Lung (tissue), 12 donors: Measurements from ENCODE around the gene TMEM98. TPM values are rescaled to one million over a fixed set of nuclear protein-coding genes. Genes with fewer than 3 reads are reported as not detected.

Experiments
- ATAC-seq: fragments of 200-7000 bp; cut with Tn5 transposase; one replicate; pipeline ENCODE4 v1.9.1; 2020; ENCODE audit warnings: moderate number of reproducible peaks; ENCODE audit not compliant: insufficient read depth, low FRiP score
- DNase-seq, 3 donors: peaks; one replicate each; pipeline ENCODE4 v3.0.0-alpha.2; 2013 to 2017
- H3K27ac ChIP-seq, 2 donors: one replicate each; pipeline ENCODE4 v1.5.1; 2013; ENCODE audit warnings: mild to moderate bottlenecking in 2 of 2, moderate library complexity in 2 of 2, control low read depth in 1 of 2, inconsistent platforms in 1 of 2, low read depth in 1 of 2, low read length in 1 of 2
- H3K27me3 ChIP-seq, 3 donors: one replicate each; pipeline ENCODE4 v1.5.1; 2013; ENCODE audit warnings: low read length in 2 of 3; ENCODE audit not compliant: control insufficient read depth in 3 of 3, insufficient read depth in 3 of 3
- H3K36me3 ChIP-seq, 4 donors: one replicate each; pipeline ENCODE4 v1.5.1; 2013; ENCODE audit warnings: low read length in 4 of 4, mild to moderate bottlenecking in 1 of 4, moderate library complexity in 1 of 4; ENCODE audit not compliant: control insufficient read depth in 4 of 4, insufficient read depth in 4 of 4
- H3K4me1 ChIP-seq, 5 donors: one replicate each; pipeline ENCODE4 v1.5.1; 2013; ENCODE audit warnings: low read length in 5 of 5, mild to moderate bottlenecking in 2 of 5, moderate library complexity in 1 of 5; ENCODE audit not compliant: control insufficient read depth in 5 of 5, insufficient read depth in 5 of 5
- H3K4me3 ChIP-seq: one replicate; pipeline ENCODE4 v1.5.1; 2013; ENCODE audit warnings: mild to moderate bottlenecking, control low read depth, moderate library complexity
- H3K9ac ChIP-seq, 2 donors: one replicate each; pipeline ENCODE4 v1.5.1; 2013; ENCODE audit warnings: low read length in 2 of 2, control low read depth in 1 of 2; ENCODE audit not compliant: insufficient read depth in 1 of 2
- H3K9me3 ChIP-seq, 4 donors: one replicate each; pipeline ENCODE4 v1.5.1; 2013; ENCODE audit warnings: low read length in 3 of 4, mild to moderate bottlenecking in 1 of 4, moderate library complexity in 1 of 4; ENCODE audit not compliant: control insufficient read depth in 4 of 4, insufficient read depth in 3 of 4
- CTCF ChIP-seq: IDR thresholded peaks from 2 replicates; pipeline ENCODE4 v1.5.1; 2012; ENCODE audit warnings: mild to moderate bottlenecking; ENCODE audit errors: control extremely low read depth, extremely low read depth
- WGBS, 2 donors: extraction: QIAGEN DNeasy Blood & Tissue Kit; methylation state at CpG; one replicate each; pipeline ENCODE4 v1.1.7; 2013; 5-methylcytosine and 5-hydroxymethylcytosine counted together
- polyA plus RNA-seq, 2 donors: library from polyadenylated mRNA; stranded (reverse); fragments of 200-250 nt; gene quantifications; one replicate each; pipeline ENCODE4 v1.2.1, GENCODE V29; 2013
- total RNA-seq, 2 donors: library from RNA; depleted of rRNA in 1 of 2; stranded (reverse); fragments of >200 nt in 1 of 2; gene quantifications; one replicate each; pipeline ENCODE4 v1.2.1, GENCODE V29; 2014 to 2021
- donor health status: control.
- donor health status: control.
- donor health status: Bipolar disorder and iron deficiency.
- donor health status: healthy.
- donor health status: DM: yes; HTN: yes; CAD: no.

The TMEM98 gene
- total and polyA plus RNA-seq, 4 donors: 28.4 to 176 (median 46.3) TPM

- Histone ChIP-seq H3K9ac (no peak overlapping the region), H3K36me3 (peaks cover 4 to 80% (median 38%) of the 10 kb centered on the region in 4 donors), H3K4me1 (peaks cover 0 to 14% (median 5%) of the 10 kb centered on the region in 5 donors), H3K4me3 (no peak overlapping the region), H3K9me3 (peaks cover 0 to 3% (median 0%) of the 10 kb centered on the region in 4 donors), H3K27me3 (no peaks in the 10 kb centered on the region), H3K27ac (peak overlapping the region in 1 of 2 donors; percentile 5)
- WGBS, 2 donors: 89% methylated on average over 15 of the region's 15 CpGs
- no peak for ATAC-seq
- no peak for DNase-seq
- no peak for TF ChIP-seq CTCF
These were observed 8.4 kb downstream of the TMEM98 start for GRCh38 chr17:32936186-32936893.

GRCh38 chr17:32936894-32937500 is 9.0 kb downstream of the TMEM98 start:
- TF ChIP-seq CTCF: peak; percentile 50
- Histone ChIP-seq H3K27me3 (no peaks in the 10 kb centered on the region), H3K9me3 (peaks cover 0 to 3% (median 0%) of the 10 kb centered on the region in 4 donors), H3K4me3 (no peak overlapping the region), H3K27ac (peak overlapping the region in 1 of 2 donors; percentile 5), H3K9ac (no peak overlapping the region), H3K4me1 (peaks cover 0 to 14% (median 5%) of the 10 kb centered on the region in 5 donors), H3K36me3 (peaks cover 4 to 81% (median 38%) of the 10 kb centered on the region in 4 donors)
- peak; percentile 54 for ATAC-seq
- 6 to 10% methylated on average over 14 of the region's 14 CpGs for WGBS, 2 donors
- DNase-seq: peak; percentile 85 to 91 (median 90)

- H3K9ac ChIP-seq: no peak overlapping the region
- TF ChIP-seq CTCF: no peak
- H3K27me3 ChIP-seq: no peaks in the 10 kb centered on the region
- 86 to 88% methylated on average over 10 of the region's 10 CpGs for WGBS, 2 donors
- DNase-seq: no peak
- ATAC-seq: no peak
- H3K4me1 ChIP-seq: peaks cover 0 to 24% (median 23%) of the 10 kb centered on the region in 5 donors
- peaks cover 4 to 51% (median 26%) of the 10 kb centered on the region in 4 donors for H3K36me3 ChIP-seq
- no peak overlapping the region for H3K27ac ChIP-seq
- peaks cover 0 to 3% (median 0%) of the 10 kb centered on the region in 4 donors for H3K9me3 ChIP-seq
- H3K4me3 ChIP-seq: no peak overlapping the region
These were observed 12.9 kb downstream of the TMEM98 start for GRCh38 chr17:32940706-32941390.
